Esophagus (tissue), 2 donors: ENCODE data around the gene MGAT2. TPM values are rescaled to one million over a fixed set of nuclear protein-coding genes. Genes with fewer than 3 reads are reported as not detected.
"Not testable (repeated sequence)": the region's sequence is repeated elsewhere in the genome, so short reads cannot be mapped to it uniquely, and the experiment has no call there.

Experiments
- H3K27ac ChIP-seq, 2 donors: one replicate each; pipeline ENCODE4 v1.5.1; 2013; ENCODE audit warnings: low read depth in 2 of 2, mild to moderate bottlenecking in 2 of 2, inconsistent platforms in 1 of 2, low read length in 1 of 2, moderate library complexity in 1 of 2
- H3K27me3 ChIP-seq, 2 donors: one replicate each; pipeline ENCODE4 v1.6.1; 2013; ENCODE audit warnings: low read length in 2 of 2, control low read depth in 1 of 2, mild to moderate bottlenecking in 1 of 2; ENCODE audit not compliant: insufficient read depth in 2 of 2, control insufficient read depth in 1 of 2
- H3K36me3 ChIP-seq, 2 donors: one replicate each; pipeline ENCODE4 v1.6.1; 2013; ENCODE audit warnings: low read length in 1 of 2; ENCODE audit not compliant: control insufficient read depth in 2 of 2, insufficient read depth in 2 of 2
- H3K4me1 ChIP-seq, 2 donors: one replicate each; pipeline ENCODE4 v1.6.1; 2013; ENCODE audit warnings: low read length in 1 of 2; ENCODE audit not compliant: control insufficient read depth in 2 of 2, insufficient read depth in 2 of 2
- H3K4me3 ChIP-seq, 2 donors: one replicate each; pipeline ENCODE4 v1.5.1; 2013; ENCODE audit warnings: low read length in 2 of 2, mild to moderate bottlenecking in 2 of 2, low read depth in 1 of 2, moderate library complexity in 1 of 2
- H3K9me3 ChIP-seq, 2 donors: one replicate each; pipeline ENCODE4 v1.6.1; 2013; ENCODE audit warnings: mild to moderate bottlenecking in 2 of 2, low read depth in 1 of 2, low read length in 1 of 2, moderate library complexity in 1 of 2; ENCODE audit not compliant: control insufficient read depth in 2 of 2, insufficient read depth in 1 of 2
- WGBS, 2 donors: extraction: QIAGEN DNeasy Blood & Tissue Kit; methylation state at CpG; one replicate each; pipeline ENCODE4 v1.1.7; 2013; 5-methylcytosine and 5-hydroxymethylcytosine counted together
- polyA plus RNA-seq, 2 donors: library from polyadenylated mRNA; stranded (reverse); fragments of 200-250 nt; gene quantifications; one replicate each; pipeline ENCODE4 v1.2.3, GENCODE V29; 2013
- donor health status: healthy with polysubstance abuse.
- donor health status: Bipolar disorder and iron deficiency.

Gene MGAT2
- polyA plus RNA-seq, 2 donors, result 9.2 to 10.8 TPM

GRCh38 chr14:49584981-49585640, 35.5 kb upstream of the MGAT2 start:
- H3K4me1 ChIP-seq, H3K27me3 ChIP-seq, H3K36me3 ChIP-seq, H3K9me3 ChIP-seq: not testable (repeated sequence)
- Histone ChIP-seq H3K27ac (peak overlapping the region; percentile 71 to 94), H3K4me3 (peak overlapping the region; percentile 87 to 98)
- WGBS, 2 donors, result 9 to 16% methylated on average over 32 of the region's 32 CpGs

GRCh38 chr14:49585803-49586672, 34.6 kb upstream of the MGAT2 start, which contains the start of gene RPS29:
Gene RPS29, minus strand, starts transcription at chr14:49586380. Its CDS starts 34 bp downstream, at chr14:49586346.
- H3K4me3 ChIP-seq, result peak within 1 kb of the TSS; percentile 87 to 98
- H3K36me3 ChIP-seq, result peaks cover 0 to 10% of the 10 kb centered on the region in 2 donors
- peaks cover 0 to 2% of the 10 kb centered on the region in 2 donors for H3K4me1 ChIP-seq
- H3K9me3 ChIP-seq, result no peaks in the 10 kb centered on the region
- H3K27me3 ChIP-seq, result no peaks in the 10 kb centered on the region
- peak within 1 kb of the TSS; percentile 93 to 94 for H3K27ac ChIP-seq
- WGBS, 2 donors, result 0% methylated on average over 54 of the region's 55 CpGs

- no peaks in the 10 kb centered on the region for H3K27me3 ChIP-seq
- 2 to 3% methylated on average over 11 to 12 of the region's 21 CpGs for WGBS, 2 donors
- peak overlapping the region; percentile 83 to 93 for H3K27ac ChIP-seq
- peaks cover 0 to 10% of the 10 kb centered on the region in 2 donors for H3K36me3 ChIP-seq
- H3K4me3 ChIP-seq, result peak overlapping the region in 1 of 2 donors; percentile 98
- no peaks in the 10 kb centered on the region for H3K9me3 ChIP-seq
- H3K4me1 ChIP-seq, result peaks cover 0 to 2% of the 10 kb centered on the region in 2 donors
These were observed 33.7 kb upstream of the MGAT2 start for GRCh38 chr14:49586673-49587460.

GRCh38 chr14:49589387-49589786, 31.2 kb upstream of the MGAT2 start:
- H3K36me3 ChIP-seq, result peaks cover 0 to under 1% of the 10 kb centered on the region in 2 donors
- H3K4me1 ChIP-seq, result peaks cover 0 to 2% of the 10 kb centered on the region in 2 donors
- H3K9me3 ChIP-seq, result no peaks in the 10 kb centered on the region
- no peak overlapping the region for H3K27ac ChIP-seq
- 91 to 92% methylated on average over 3 of the region's 3 CpGs for WGBS, 2 donors
- no peaks in the 10 kb centered on the region for H3K27me3 ChIP-seq
- H3K4me3 ChIP-seq, result no peak overlapping the region

GRCh38 chr14:49593016-49593415, 27.6 kb upstream of the MGAT2 start:
- no peaks in the 10 kb centered on the region for H3K4me1 ChIP-seq
- no peak overlapping the region for H3K27ac ChIP-seq
- no peak overlapping the region for H3K4me3 ChIP-seq
- no peaks in the 10 kb centered on the region for H3K27me3 ChIP-seq
- H3K9me3 ChIP-seq, result no peaks in the 10 kb centered on the region
- H3K36me3 ChIP-seq, result no peaks in the 10 kb centered on the region
- 81% methylated on average over 3 of the region's 3 CpGs for WGBS, 2 donors

GRCh38 chr14:49594347-49595091, 26.1 kb upstream of the MGAT2 start:
- WGBS, 2 donors, result 47 to 55% methylated on average over 4 of the region's 4 CpGs
- H3K9me3 ChIP-seq, result no peaks in the 10 kb centered on the region
- no peaks in the 10 kb centered on the region for H3K27me3 ChIP-seq
- H3K4me1 ChIP-seq, result no peaks in the 10 kb centered on the region
- no peaks in the 10 kb centered on the region for H3K36me3 ChIP-seq
- no peak overlapping the region for H3K4me3 ChIP-seq
- H3K27ac ChIP-seq, result no peak overlapping the region

GRCh38 chr14:49598189-49598484, 22.5 kb upstream of the MGAT2 start:
- Histone ChIP-seq H3K27me3 (no peaks in the 10 kb centered on the region), H3K4me1 (no peaks in the 10 kb centered on the region), H3K27ac (peak overlapping the region; percentile 92 to 99), H3K9me3 (no peaks in the 10 kb centered on the region), H3K4me3 (peak overlapping the region; percentile 71 to 91), H3K36me3 (no peaks in the 10 kb centered on the region)
- 0 to 1% methylated on average over 15 of the region's 15 CpGs for WGBS, 2 donors

GRCh38 chr14:49598485-49599300, 21.9 kb upstream of the MGAT2 start, which contains the start of gene LRR1:
Gene LRR1, plus strand, starts transcription at chr14:49598940. Its CDS starts 81 bp downstream, at chr14:49599021.
- H3K27me3 ChIP-seq, result no peaks in the 10 kb centered on the region
- H3K27ac ChIP-seq, result peak within 1 kb of the TSS; percentile 92 to 99
- H3K4me3 ChIP-seq, result peak within 1 kb of the TSS; percentile 71 to 91
- no peaks in the 10 kb centered on the region for H3K4me1 ChIP-seq
- WGBS, 2 donors, result 0 to 1% methylated on average over 77 of the region's 77 CpGs
- no peaks in the 10 kb centered on the region for H3K36me3 ChIP-seq
- H3K9me3 ChIP-seq, result no peaks in the 10 kb centered on the region
